Neural progenitor cell (in vitro differentiated cells): Measurements from ENCODE around the gene ZNF597. TPM values are rescaled to one million over a fixed set of nuclear protein-coding genes. Genes with fewer than 3 reads are reported as not detected.

Experiments used
- DNase-seq: peaks from one replicate; pipeline ENCODE4 v3.0.0-alpha.2; 2016; ENCODE audit warnings: low spot score
- H2AFZ ChIP-seq: fragments of 200-600 bp; sonication (generic); replicated peaks from 2 replicates; pipeline ENCODE4 v1.6.1; 2016; ENCODE audit warnings: antibody characterized with exemption
- H3F3A ChIP-seq: fragments of 200-600 bp; sonication (generic); 2 replicates; pipeline ENCODE4 v1.6.1; 2016; ENCODE audit warnings: antibody characterized with exemption, low read depth
- H3K27ac ChIP-seq: fragments of 200-600 bp; sonication (generic); 2 replicates; pipeline ENCODE4 v1.5.1; 2016; ENCODE audit warnings: mild to moderate bottlenecking
- H3K27me3 ChIP-seq: fragments of 200-600 bp; sonication (generic); 2 replicates; pipeline ENCODE4 v1.6.1; 2016; ENCODE audit warnings: mild to moderate bottlenecking, moderate library complexity
- H3K36me3 ChIP-seq: fragments of 200-600 bp; sonication (generic); 2 replicates; pipeline ENCODE4 v1.5.1; 2016
- H3K4me1 ChIP-seq: fragments of 200-600 bp; sonication (generic); 2 replicates; pipeline ENCODE4 v1.6.1; 2016; ENCODE audit warnings: mixed run types
- H3K4me2 ChIP-seq: fragments of 200-600 bp; sonication (generic); 2 replicates; pipeline ENCODE4 v1.6.1; 2016
- H3K4me3 ChIP-seq: fragments of 200-600 bp; sonication (generic); 2 replicates; pipeline ENCODE4 v1.5.1; 2016
- H3K79me2 ChIP-seq: fragments of 200-600 bp; sonication (generic); 2 replicates; pipeline ENCODE4 v1.6.1; 2016; ENCODE audit warnings: low read depth
- H3K9ac ChIP-seq: fragments of 200-600 bp; sonication (generic); 2 replicates; pipeline ENCODE4 v1.6.1; 2016
- H3K9me3 ChIP-seq: fragments of 200-600 bp; sonication (generic); 2 replicates; pipeline ENCODE4 v1.5.1; 2016; ENCODE audit warnings: low read depth
- H4K20me1 ChIP-seq: fragments of 200-600 bp; sonication (generic); 2 replicates; pipeline ENCODE4 v1.6.1; 2016; ENCODE audit warnings: low read depth
- H3K27ac Mint-ChIP-seq: 3 replicates; pipeline ENCODE4 v1.8.0; 2021; ENCODE audit warnings: mixed read lengths
- H3K27me3 Mint-ChIP-seq: 2 replicates; pipeline ENCODE4 v1.8.0; 2022; ENCODE audit warnings: low read depth, mild to moderate bottlenecking, inconsistent platforms, moderate library complexity, mixed read lengths; ENCODE audit not compliant: insufficient read depth
- H3K36me3 Mint-ChIP-seq: 3 replicates; pipeline ENCODE4 v1.8.0; 2021; ENCODE audit warnings: mixed read lengths
- H3K4me1 Mint-ChIP-seq: 3 replicates; pipeline ENCODE4 v1.8.0; 2021; ENCODE audit warnings: mixed read lengths
- H3K4me3 Mint-ChIP-seq: 3 replicates; pipeline ENCODE4 v1.8.0; 2021; ENCODE audit warnings: mild to moderate bottlenecking, moderate library complexity, mixed read lengths
- H3K9me3 Mint-ChIP-seq: 3 replicates; pipeline ENCODE4 v1.8.0; 2020; ENCODE audit warnings: mixed read lengths
- CTCF ChIP-seq: fragments of 200-600 bp; sonication (generic); IDR thresholded peaks from 2 replicates; pipeline ENCODE4 v1.5.1; 2017; ENCODE audit warnings: antibody characterized with exemption, mild to moderate bottlenecking
- EZH2 ChIP-seq: fragments of 200-600 bp; sonication (generic); IDR thresholded peaks from 2 replicates; pipeline ENCODE4 v1.6.1; 2017; ENCODE audit warnings: antibody characterized with exemption, mild to moderate bottlenecking, moderate library complexity
- EZH2phosphoT487 ChIP-seq: fragments of 200-600 bp; sonication (generic); IDR thresholded peaks from 2 replicates; pipeline ENCODE4 v1.6.1; 2017; ENCODE audit warnings: antibody characterized with exemption
- total RNA-seq: library from RNA; depleted of rRNA; stranded (reverse); fragments of >200 nt; gene quantifications from 2 replicates; pipeline ENCODE4 v1.2.3, GENCODE V29; 2015; ENCODE audit warnings: low replicate concordance

ZNF597 gene
- total RNA-seq, 1 donor from 2014 or later, result 1.4 TPM

DNA sequence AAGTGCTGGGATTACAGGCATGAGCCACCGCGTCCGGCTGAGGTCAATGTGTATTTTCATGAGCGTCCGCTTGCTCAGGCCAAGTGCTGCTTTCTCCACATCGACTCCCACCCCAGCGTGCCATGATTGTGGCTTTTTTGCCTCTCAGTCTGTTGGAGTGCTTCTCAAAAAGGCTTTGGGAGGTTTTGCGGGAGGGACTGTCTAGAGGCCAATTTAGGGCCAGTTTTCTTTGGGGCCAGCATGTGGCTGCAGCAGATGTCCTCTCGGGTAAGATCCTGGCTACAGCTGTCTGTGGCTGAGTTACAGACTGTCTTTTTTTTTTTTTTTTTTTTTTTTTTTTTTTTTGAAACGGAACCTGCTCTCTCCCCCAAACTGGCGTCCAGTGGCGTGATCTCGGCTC lies 45.5 kb upstream of the ZNF597 start:
- Histone ChIP-seq H3K9me3 (no peaks in the 10 kb centered on the region), H2AFZ (no peak overlapping the region), H3K79me2 (no peaks in the 10 kb centered on the region), H3K27me3 (no peaks in the 10 kb centered on the region), H3K9ac (no peak overlapping the region), H3K27ac (no peak overlapping the region), H3K4me3 (no peak overlapping the region), H3K4me1 (no peaks in the 10 kb centered on the region), H3K36me3 (no peaks in the 10 kb centered on the region), H3F3A (no peaks in the 10 kb centered on the region), H3K4me2 (no peak overlapping the region), H4K20me1 (no peaks in the 10 kb centered on the region)
- peaks cover 8% of the 10 kb centered on the region for H3K36me3 Mint-ChIP-seq
- TF ChIP-seq CTCF (no peak), EZH2phosphoT487 (no peak), EZH2 (no peak)
- no peak overlapping the region for H3K4me3 Mint-ChIP-seq
- H3K4me1 Mint-ChIP-seq, result peaks cover 2% of the 10 kb centered on the region
- H3K27me3 Mint-ChIP-seq, result peaks cover 2% of the 10 kb centered on the region
- H3K27ac Mint-ChIP-seq, result peak overlapping the region; percentile 79
- no peaks in the 10 kb centered on the region for H3K9me3 Mint-ChIP-seq
- DNase-seq, result no peak

- H3K27ac ChIP-seq, result no peak overlapping the region
- Mint-ChIP-seq H3K27me3 (peaks cover 2% of the 10 kb centered on the region), H3K9me3 (no peaks in the 10 kb centered on the region), H3K4me1 (peaks cover 2% of the 10 kb centered on the region), H3K27ac (no peak overlapping the region), H3K4me3 (peak overlapping the region; percentile 46), H3K36me3 (peaks cover 16% of the 10 kb centered on the region)
- no peak overlapping the region for H3K4me3 ChIP-seq
- no peak overlapping the region for H2AFZ ChIP-seq
- H3F3A ChIP-seq, result no peaks in the 10 kb centered on the region
- no peaks in the 10 kb centered on the region for H3K4me1 ChIP-seq
- no peak for DNase-seq
- H3K79me2 ChIP-seq, result no peaks in the 10 kb centered on the region
- H4K20me1 ChIP-seq, result peaks cover 5% of the 10 kb centered on the region
- H3K4me2 ChIP-seq, result no peak overlapping the region
- H3K9ac ChIP-seq, result no peak overlapping the region
- no peaks in the 10 kb centered on the region for H3K36me3 ChIP-seq
- no peaks in the 10 kb centered on the region for H3K27me3 ChIP-seq
- no peaks in the 10 kb centered on the region for H3K9me3 ChIP-seq
- no peak for TF ChIP-seq CTCF
- TF ChIP-seq EZH2phosphoT487, result no peak
- TF ChIP-seq EZH2, result no peak
These were observed 44.5 kb upstream of the ZNF597 start for GRCh38 chr16:3487521-3488410.

- Histone ChIP-seq H3F3A (no peaks in the 10 kb centered on the region), H3K27me3 (no peaks in the 10 kb centered on the region), H3K4me1 (no peaks in the 10 kb centered on the region), H3K27ac (no peak overlapping the region), H3K36me3 (no peaks in the 10 kb centered on the region), H3K4me2 (no peak overlapping the region), H2AFZ (no peak overlapping the region), H3K79me2 (no peaks in the 10 kb centered on the region), H3K4me3 (no peak overlapping the region), H3K9ac (no peak overlapping the region), H3K9me3 (no peaks in the 10 kb centered on the region), H4K20me1 (peaks cover 8% of the 10 kb centered on the region)
- Mint-ChIP-seq H3K4me3 (no peak overlapping the region), H3K9me3 (no peaks in the 10 kb centered on the region), H3K4me1 (peaks cover 2% of the 10 kb centered on the region), H3K36me3 (peaks cover 21% of the 10 kb centered on the region), H3K27me3 (peaks cover 2% of the 10 kb centered on the region), H3K27ac (peak overlapping the region; percentile 37)
- DNase-seq, result no peak
- TF ChIP-seq CTCF (no peak), EZH2phosphoT487 (no peak), EZH2 (no peak)
These were observed 43.4 kb upstream of the ZNF597 start for GRCh38 chr16:3486506-3487215.
